Neural crest cell (in vitro differentiated cells): ENCODE results near the gene TRMT11. TPM values are rescaled to one million over a fixed set of nuclear protein-coding genes. Genes with fewer than 3 reads are reported as not detected.
"Not testable (repeated sequence)": the region's sequence is repeated elsewhere in the genome, so short reads cannot be mapped to it uniquely, and the experiment has no call there.

Experiments used
- DNase-seq: peaks from one replicate; pipeline ENCODE4 v3.0.0; 2021; ENCODE audit warnings: low read depth, mixed read lengths, low spot score
- H3K27ac Mint-ChIP-seq: one replicate; pipeline ENCODE4 v1.8.0; 2021; ENCODE audit warnings: mild to moderate bottlenecking, mixed read lengths; ENCODE audit not compliant: unreplicated experiment
- H3K27me3 Mint-ChIP-seq: 2 replicates; pipeline ENCODE4 v1.8.0; 2021; ENCODE audit warnings: low read depth, mild to moderate bottlenecking, mixed read lengths
- H3K36me3 Mint-ChIP-seq: 2 replicates; pipeline ENCODE4 v1.8.0; 2021; ENCODE audit warnings: low read depth, mild to moderate bottlenecking, mixed read lengths
- H3K4me1 Mint-ChIP-seq: 2 replicates; pipeline ENCODE4 v1.8.0; 2021; ENCODE audit warnings: mixed read lengths
- H3K4me3 Mint-ChIP-seq: one replicate; pipeline ENCODE4 v1.8.0; 2021; ENCODE audit warnings: mild to moderate bottlenecking, mixed read lengths
- H3K9me3 Mint-ChIP-seq: 2 replicates; pipeline ENCODE4 v1.8.0; 2021; ENCODE audit warnings: mixed read lengths
- total RNA-seq: library from RNA; stranded (reverse); gene quantifications from 2 replicates; pipeline ENCODE4 v1.2.1, GENCODE V29; 2021
- TF ChIP-seq, protein P1 (sequence below): fragments of 200-600 bp; sonication (generic); conservative IDR thresholded peaks from 2 replicates; pipeline ENCODE4 v1.5.0; 2021; ENCODE audit warnings: antibody characterized with exemption, mild to moderate bottlenecking

The TRMT11 gene
- total RNA-seq, 1 donor from 2014 or later: 31.0 TPM

DNA sequence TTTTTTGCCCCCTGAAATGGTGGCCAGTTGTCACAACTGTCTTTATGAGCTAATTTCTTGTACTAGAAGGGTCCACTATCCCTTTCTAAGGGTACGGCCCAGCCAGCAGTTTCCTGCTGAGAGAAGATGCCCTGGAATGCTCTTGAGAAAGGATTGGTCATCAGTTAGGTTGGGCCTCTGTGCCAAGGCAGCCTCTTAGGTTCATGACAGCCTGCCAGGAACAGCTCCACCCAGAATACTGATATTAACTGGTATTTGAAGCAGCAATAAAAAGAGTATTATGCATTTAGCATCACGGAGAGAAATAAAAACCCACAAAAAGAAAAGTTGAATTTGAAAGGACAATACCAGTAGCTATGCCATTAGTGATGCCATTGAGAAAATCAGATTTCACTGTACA lies 38.7 kb upstream of the TRMT11 start:
- Mint-ChIP-seq H3K4me3 (no peak overlapping the region), H3K4me1 (no peaks in the 10 kb centered on the region), H3K9me3 (no peaks in the 10 kb centered on the region), H3K27ac (no peak overlapping the region), H3K27me3 (peaks cover 25% of the 10 kb centered on the region), H3K36me3 (no peaks in the 10 kb centered on the region)
- no peak for DNase-seq
- TF ChIP-seq, protein P1, sequence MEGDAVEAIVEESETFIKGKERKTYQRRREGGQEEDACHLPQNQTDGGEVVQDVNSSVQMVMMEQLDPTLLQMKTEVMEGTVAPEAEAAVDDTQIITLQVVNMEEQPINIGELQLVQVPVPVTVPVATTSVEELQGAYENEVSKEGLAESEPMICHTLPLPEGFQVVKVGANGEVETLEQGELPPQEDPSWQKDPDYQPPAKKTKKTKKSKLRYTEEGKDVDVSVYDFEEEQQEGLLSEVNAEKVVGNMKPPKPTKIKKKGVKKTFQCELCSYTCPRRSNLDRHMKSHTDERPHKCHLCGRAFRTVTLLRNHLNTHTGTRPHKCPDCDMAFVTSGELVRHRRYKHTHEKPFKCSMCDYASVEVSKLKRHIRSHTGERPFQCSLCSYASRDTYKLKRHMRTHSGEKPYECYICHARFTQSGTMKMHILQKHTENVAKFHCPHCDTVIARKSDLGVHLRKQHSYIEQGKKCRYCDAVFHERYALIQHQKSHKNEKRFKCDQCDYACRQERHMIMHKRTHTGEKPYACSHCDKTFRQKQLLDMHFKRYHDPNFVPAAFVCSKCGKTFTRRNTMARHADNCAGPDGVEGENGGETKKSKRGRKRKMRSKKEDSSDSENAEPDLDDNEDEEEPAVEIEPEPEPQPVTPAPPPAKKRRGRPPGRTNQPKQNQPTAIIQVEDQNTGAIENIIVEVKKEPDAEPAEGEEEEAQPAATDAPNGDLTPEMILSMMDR: no peak

DNA sequence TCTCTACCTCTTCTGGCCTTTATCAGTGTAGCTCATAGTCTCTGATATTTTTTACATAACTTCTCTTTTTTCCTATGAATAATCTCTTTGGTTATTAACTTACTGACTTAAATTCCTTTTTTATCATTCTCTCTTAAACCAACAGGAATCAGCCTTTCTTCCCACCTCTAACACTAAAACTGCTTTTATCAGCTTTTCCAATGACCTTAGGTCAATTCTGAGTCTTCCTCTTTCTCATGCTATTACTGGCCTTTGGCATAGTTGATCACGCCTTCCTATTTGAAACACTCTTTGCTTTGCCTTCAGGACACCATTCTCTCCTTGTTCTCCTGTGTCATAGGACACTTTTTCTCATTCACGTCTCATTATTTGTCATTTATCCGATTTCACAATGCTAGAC lies 37.9 kb upstream of the TRMT11 start:
- Mint-ChIP-seq H3K4me3 (no peak overlapping the region), H3K4me1 (no peaks in the 10 kb centered on the region), H3K36me3 (no peaks in the 10 kb centered on the region), H3K9me3 (no peaks in the 10 kb centered on the region), H3K27ac (no peak overlapping the region), H3K27me3 (peaks cover 20% of the 10 kb centered on the region)
- TF ChIP-seq, protein P1: no peak
- no peak for DNase-seq

DNA sequence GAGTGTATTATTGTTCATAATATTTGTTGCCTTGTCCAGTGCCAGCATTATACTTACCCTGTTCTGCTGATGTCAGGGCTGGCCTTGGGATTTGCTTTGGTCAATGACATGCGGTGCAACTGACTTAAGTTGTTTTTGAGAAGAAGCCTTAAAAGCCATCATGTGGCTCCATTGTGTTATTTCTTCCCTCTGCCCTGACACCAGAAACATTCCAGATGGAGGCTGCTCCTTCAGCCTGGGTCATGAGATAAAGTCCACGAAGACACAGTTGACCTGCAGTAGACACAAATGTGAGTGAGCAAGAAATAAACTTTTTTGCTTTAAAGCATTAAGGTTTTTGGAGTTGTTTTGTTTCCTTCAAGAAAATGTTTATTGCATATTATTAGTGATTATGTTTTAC lies 37.3 kb upstream of the TRMT11 start:
- no peak overlapping the region for H3K4me3 Mint-ChIP-seq
- no peak overlapping the region for H3K27ac Mint-ChIP-seq
- TF ChIP-seq, protein P1: no peak
- no peak for DNase-seq
- no peaks in the 10 kb centered on the region for H3K36me3 Mint-ChIP-seq
- peaks cover 19% of the 10 kb centered on the region for H3K27me3 Mint-ChIP-seq
- H3K4me1 Mint-ChIP-seq: no peaks in the 10 kb centered on the region
- H3K9me3 Mint-ChIP-seq: no peaks in the 10 kb centered on the region

DNA sequence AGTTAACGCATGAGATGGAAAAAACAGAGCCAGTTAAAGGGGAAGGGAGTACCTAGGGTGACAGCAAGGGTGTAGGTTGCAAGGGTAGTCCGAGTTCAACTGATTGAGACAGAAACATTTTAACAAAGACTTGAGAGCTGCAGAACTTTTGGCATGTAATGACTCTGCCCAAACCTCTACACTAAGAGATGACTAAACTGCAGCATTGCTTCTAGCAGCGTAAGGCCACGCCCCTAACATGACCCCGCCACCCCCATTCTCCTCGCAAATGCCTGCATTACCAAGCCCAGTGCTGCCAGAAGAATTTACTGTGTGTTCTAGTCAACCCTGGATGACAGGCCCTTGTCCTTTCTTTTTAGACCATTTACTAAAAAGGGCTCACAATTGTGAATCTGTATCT lies 36.0 kb upstream of the TRMT11 start:
- Mint-ChIP-seq H3K4me3 (no peak overlapping the region), H3K4me1 (no peaks in the 10 kb centered on the region), H3K27ac (no peak overlapping the region), H3K9me3 (no peaks in the 10 kb centered on the region), H3K27me3 (peaks cover 32% of the 10 kb centered on the region), H3K36me3 (no peaks in the 10 kb centered on the region)
- DNase-seq: no peak
- TF ChIP-seq, protein P1: no peak

DNA sequence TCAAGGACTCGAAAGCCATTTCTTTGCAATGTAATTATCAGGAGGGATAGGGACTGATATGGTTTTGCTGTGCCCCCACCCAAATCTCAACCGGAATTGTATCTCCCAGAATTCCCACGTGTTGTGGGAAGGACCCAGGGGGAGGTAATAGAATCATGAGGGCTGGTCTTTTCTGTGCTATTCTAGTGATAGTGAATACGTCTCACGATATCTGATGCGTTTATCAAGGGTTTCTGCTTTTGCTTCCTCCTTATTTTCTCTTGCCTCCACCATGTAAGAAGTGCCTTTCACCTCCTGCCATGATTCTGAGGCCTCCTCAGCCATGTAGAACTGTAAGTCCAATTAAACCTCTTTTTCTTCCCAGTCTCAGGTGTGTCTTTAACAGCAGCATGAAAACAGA lies 35.6 kb upstream of the TRMT11 start:
- DNase-seq, H3K36me3 Mint-ChIP-seq, H3K4me3 Mint-ChIP-seq, H3K27ac Mint-ChIP-seq, H3K9me3 Mint-ChIP-seq, H3K4me1 Mint-ChIP-seq: not testable (repeated sequence)
- H3K27me3 Mint-ChIP-seq: peaks cover 35% of the 10 kb centered on the region

DNA sequence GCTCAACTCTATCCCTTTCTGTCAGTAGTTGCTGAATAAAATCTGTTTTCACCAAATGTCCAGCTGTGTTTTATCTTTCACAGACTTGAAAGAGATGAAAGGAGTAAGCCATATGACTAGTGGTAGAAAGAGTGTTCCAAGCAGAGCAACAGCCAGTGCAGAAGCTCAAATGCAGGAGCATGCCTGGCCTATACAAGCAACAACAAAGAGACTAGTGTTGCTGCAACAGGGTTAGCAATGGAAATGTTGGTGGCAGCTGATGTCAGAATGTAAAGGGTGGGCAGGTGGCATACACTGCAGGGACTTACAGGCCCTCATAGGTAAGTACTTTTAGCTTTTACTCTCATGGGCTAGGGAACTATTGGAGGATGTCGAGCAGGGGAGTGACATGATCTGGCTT lies 35.0 kb upstream of the TRMT11 start:
- no peak for DNase-seq
- peaks cover 3% of the 10 kb centered on the region for H3K4me1 Mint-ChIP-seq
- H3K27me3 Mint-ChIP-seq: peaks cover 32% of the 10 kb centered on the region
- no peak overlapping the region for H3K4me3 Mint-ChIP-seq
- no peak overlapping the region for H3K27ac Mint-ChIP-seq
- no peaks in the 10 kb centered on the region for H3K9me3 Mint-ChIP-seq
- TF ChIP-seq, protein P1: no peak
- H3K36me3 Mint-ChIP-seq: no peaks in the 10 kb centered on the region
